Measurements from ENCODE around the gene YPEL3.

GRCh38 chr16:30084816-30085159 is 11.2 kb downstream of the YPEL3 start:
- TF ChIP-seq POLR2AphosphoS5 (IDR thresholded peaks at IDR 0.05; ENCODE audit: low read depth, low read length) (no peak), POLR2A (IDR thresholded peaks at IDR 0.05; ENCODE audit: low read depth, low read length) (no peak), TAF1 (IDR thresholded peaks at IDR 0.05; ENCODE audit: low read depth, low read length) (no peak), POU2F2 (IDR thresholded peaks at IDR 0.05; ENCODE audit: low read depth, low read length) (no peak), PAX5 (IDR thresholded peaks at IDR 0.05; ENCODE audit: insufficient read depth, low read length, severe bottlenecking) (no peak), SPI1 (IDR thresholded peaks at IDR 0.05; ENCODE audit: low read depth, low read length) (no peak)

Data from GM12891 (cell line).